Measurements from ENCODE around the gene TUBB6. TPM values are rescaled to one million over a fixed set of nuclear protein-coding genes. Genes with fewer than 3 reads are reported as not detected.

Gene TUBB6
- total RNA-seq, 1 donor from 2014 or later = 31.9 TPM

DNA sequence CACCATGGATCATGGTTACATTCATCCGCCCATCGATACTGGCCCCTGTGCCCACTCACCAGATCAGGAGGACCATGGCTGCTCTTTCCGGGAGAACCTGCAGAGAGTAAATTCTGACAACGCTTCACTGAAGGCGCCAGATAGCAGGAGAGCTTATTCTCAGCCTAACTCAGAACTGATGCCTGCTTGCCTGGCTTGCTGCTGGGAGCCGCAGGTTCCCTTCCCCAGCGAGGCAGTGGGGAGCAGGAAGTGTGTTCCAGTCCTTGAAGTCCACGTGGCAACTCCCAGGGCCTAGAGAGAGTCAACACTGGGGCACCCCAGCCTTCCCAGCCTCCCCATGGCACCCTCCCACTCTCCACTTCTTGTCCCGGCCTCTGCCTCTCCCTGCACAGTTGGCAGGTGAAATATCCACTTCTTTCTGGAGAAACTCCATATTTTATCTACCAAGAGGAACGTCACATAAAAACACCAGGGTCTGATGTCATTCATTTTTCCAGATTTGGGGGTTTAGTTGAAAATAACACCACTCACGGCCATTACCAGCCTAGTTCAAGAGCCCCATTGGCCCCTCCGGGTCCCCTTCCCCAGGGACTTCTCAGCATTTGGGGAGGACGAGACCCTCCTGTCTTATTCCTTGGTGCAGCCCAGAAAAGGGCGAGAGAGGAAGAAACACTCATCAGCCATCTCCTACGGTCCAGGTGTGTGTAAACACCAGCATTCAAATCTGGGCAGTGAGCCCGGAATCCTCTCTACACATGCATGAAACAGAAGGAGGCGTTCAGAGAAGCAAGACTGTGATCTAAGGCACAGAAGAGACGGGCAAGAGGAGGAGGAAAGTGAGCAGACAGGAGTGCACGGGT is 3.5 kb upstream of the TUBB6 start:
- intact Hi-C loops (cut with micrococcal nuclease) = loop anchor here (5.0 kb wide), 4 partner anchors 322 to 1308 kb away; partner anchors contain the start of genes IMPA2, PTPN2 and SEH1L
- no peaks in the 10 kb centered on the region for H3K36me3 Mint-ChIP-seq (ENCODE audit: low read depth)
- no peak overlapping the region for H3K4me3 Mint-ChIP-seq
- peaks cover 18% of the 10 kb centered on the region for H3K4me1 Mint-ChIP-seq
- TF ChIP-seq, protein P1, sequence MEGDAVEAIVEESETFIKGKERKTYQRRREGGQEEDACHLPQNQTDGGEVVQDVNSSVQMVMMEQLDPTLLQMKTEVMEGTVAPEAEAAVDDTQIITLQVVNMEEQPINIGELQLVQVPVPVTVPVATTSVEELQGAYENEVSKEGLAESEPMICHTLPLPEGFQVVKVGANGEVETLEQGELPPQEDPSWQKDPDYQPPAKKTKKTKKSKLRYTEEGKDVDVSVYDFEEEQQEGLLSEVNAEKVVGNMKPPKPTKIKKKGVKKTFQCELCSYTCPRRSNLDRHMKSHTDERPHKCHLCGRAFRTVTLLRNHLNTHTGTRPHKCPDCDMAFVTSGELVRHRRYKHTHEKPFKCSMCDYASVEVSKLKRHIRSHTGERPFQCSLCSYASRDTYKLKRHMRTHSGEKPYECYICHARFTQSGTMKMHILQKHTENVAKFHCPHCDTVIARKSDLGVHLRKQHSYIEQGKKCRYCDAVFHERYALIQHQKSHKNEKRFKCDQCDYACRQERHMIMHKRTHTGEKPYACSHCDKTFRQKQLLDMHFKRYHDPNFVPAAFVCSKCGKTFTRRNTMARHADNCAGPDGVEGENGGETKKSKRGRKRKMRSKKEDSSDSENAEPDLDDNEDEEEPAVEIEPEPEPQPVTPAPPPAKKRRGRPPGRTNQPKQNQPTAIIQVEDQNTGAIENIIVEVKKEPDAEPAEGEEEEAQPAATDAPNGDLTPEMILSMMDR (IDR thresholded peaks at IDR 0.05) = no peak
- ATAC-seq (ENCODE audit: low read depth) = no peak
- ChIA-PET CTCF (no interaction called here), POLR2A (no interaction called here)
- H3K27me3 Mint-ChIP-seq = peaks cover 20% of the 10 kb centered on the region
- DNase-seq = no peak
- H3K9me3 Mint-ChIP-seq = no peaks in the 10 kb centered on the region
- H3K27ac Mint-ChIP-seq = no peak overlapping the region

DNA sequence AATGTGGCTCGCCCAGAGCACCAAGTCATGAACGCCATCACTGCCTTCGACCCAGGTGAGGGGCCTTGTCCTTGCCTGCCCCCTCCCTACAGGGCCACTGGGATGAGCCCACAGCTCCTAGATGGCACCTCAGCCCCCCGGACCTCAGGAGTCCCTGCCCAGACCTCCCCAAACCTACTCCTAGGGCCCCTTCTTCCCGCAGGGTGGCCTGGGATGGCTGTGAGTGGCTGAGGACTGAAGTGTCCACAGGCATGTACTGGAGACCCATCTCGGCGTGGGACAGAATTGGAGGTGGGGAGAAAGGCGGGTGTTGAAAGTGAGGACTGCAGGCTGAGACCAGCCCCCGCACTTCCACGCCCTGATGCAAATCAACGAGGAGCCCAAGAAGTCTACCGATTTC is 2.8 kb upstream of the TUBB6 start:
- ChIA-PET POLR2A (no interaction called here), CTCF (no interaction called here)
- H3K4me3 Mint-ChIP-seq = no peak overlapping the region
- no peak for ATAC-seq (ENCODE audit: low read depth)
- H3K27ac Mint-ChIP-seq = no peak overlapping the region
- no peak for DNase-seq
- H3K9me3 Mint-ChIP-seq = no peaks in the 10 kb centered on the region
- no peaks in the 10 kb centered on the region for H3K36me3 Mint-ChIP-seq (ENCODE audit: low read depth)
- peaks cover 21% of the 10 kb centered on the region for H3K4me1 Mint-ChIP-seq
- peaks cover 20% of the 10 kb centered on the region for H3K27me3 Mint-ChIP-seq
- TF ChIP-seq, protein P1 (IDR thresholded peaks at IDR 0.05) = no peak
- intact Hi-C loops (cut with micrococcal nuclease) = loop anchor here (5.0 kb wide), 4 partner anchors 323 to 1307 kb away; partner anchors contain the start of genes IMPA2, PTPN2 and SEH1L

DNA sequence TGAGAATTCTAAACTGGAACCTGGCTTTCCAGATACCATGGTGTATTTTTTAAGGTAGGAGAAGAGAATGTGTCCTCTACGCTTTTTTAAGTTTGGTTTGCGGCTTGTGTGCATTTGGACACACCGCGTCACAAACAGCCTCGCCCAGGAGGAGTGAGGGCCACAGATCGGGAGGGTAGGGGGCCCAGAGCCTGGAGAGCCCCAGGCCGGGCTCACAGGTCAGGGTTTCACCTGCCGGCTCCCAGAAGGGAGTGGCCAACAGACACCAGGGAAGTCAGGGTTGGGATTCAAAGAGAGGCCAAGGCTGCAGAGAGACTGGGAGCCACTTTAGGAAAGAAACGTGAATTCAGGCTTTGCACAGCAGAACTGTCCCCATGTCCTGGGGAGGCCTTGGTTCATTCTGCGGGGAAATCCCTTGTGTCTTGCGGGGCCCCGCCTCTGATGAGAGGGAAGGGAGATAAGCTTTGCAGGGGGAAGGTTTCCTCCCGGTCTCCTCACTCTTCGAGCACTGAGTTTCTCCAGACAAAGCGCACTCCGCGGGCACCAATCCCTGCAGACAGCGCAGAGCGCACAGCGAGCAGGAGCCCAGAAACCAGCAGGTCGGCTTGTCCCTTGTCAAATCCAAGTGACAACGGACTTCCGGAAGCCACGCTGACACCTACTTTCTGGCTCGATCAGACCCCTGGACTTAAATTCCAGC is 2.0 kb upstream of the TUBB6 start:
- H3K4me3 Mint-ChIP-seq = peak overlapping the region; percentile 89
- peaks cover 3% of the 10 kb centered on the region for H3K36me3 Mint-ChIP-seq (ENCODE audit: low read depth)
- intact Hi-C loops (cut with micrococcal nuclease) = loop anchor here (5.0 kb wide), 4 partner anchors 324 to 1306 kb away; partner anchors contain the start of genes IMPA2, PTPN2 and SEH1L
- CTCF ChIA-PET = no interaction called here
- TF ChIP-seq, protein P1 (IDR thresholded peaks at IDR 0.05) = no peak
- H3K4me1 Mint-ChIP-seq = peaks cover 26% of the 10 kb centered on the region
- no peak overlapping the region for H3K27ac Mint-ChIP-seq
- peaks cover 20% of the 10 kb centered on the region for H3K27me3 Mint-ChIP-seq
- DNase-seq = no peak
- POLR2A ChIA-PET = no interaction called here
- H3K9me3 Mint-ChIP-seq = no peaks in the 10 kb centered on the region
- no peak for ATAC-seq (ENCODE audit: low read depth)

DNA sequence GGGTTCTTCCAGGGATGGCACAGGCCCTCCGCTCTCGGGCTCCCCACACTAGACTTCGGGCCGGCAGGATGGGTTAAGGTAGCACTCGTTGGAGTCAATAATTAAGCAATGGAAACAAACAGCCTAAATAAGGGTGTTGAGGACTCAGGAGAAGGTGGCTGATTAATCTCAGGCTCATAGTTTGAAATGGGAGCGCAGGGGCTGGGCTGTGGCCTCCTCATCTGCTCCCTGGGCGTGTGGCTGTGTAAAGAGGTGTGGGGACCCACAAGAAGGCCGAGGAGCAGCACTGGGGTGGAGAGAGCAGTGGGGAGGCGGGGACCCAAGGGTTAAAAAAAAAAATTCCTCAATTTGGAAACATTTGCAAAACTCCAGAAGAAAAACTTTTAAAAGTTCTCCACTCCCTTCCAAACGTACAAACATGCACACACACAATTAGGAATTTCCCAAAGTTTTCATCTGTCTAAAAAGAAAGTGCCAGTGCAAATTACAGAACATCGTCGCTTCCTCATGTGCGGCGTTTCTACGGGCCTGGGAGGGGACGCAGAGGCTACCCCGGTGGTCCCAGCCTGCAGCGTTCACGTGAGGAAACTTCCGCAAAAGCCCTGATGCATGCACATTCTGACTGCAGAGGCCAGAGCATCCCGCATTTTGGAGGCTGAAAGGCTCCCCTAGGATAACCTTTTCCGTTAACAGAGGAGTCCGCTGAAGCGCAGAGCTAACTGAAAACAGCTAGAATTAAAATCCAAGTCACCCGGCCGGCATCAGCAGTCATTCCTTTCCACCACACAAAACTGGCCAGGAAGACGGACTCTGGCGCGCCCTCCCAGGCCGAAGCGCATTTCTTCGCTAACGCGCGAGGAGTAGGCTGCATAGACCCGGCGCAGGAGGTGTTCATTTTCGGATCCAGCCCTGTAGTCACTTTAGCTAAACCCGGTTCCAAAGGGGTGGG is 1.0 kb upstream of the TUBB6 start:
- peak overlapping the region; percentile 73 for H3K27ac Mint-ChIP-seq
- ATAC-seq (ENCODE audit: low read depth) (peak; percentile 14), DNase-seq (peak; percentile 39)
- H3K4me1 Mint-ChIP-seq = peaks cover 26% of the 10 kb centered on the region
- H3K36me3 Mint-ChIP-seq (ENCODE audit: low read depth) = peaks cover 8% of the 10 kb centered on the region
- POLR2A ChIA-PET = interaction anchor here (0.7 to 1.0 kb wide), 7 partner anchors 9 to 111 kb away, joined by 3 to 12 read pairs (median 4); partner anchors contain the start of gene AFG3L2
- CTCF ChIA-PET = no interaction called here
- peaks cover 20% of the 10 kb centered on the region for H3K27me3 Mint-ChIP-seq
- peaks cover 2% of the 10 kb centered on the region for H3K9me3 Mint-ChIP-seq
- TF ChIP-seq, protein P1 (IDR thresholded peaks at IDR 0.05) = no peak
- intact Hi-C loops (cut with micrococcal nuclease) = loop anchor here (1.0 to 5.0 kb wide), 5 partner anchors 8 to 1305 kb away; partner anchors contain the start of genes IMPA2, PTPN2 and SEH1L
- peak overlapping the region; percentile 89 for H3K4me3 Mint-ChIP-seq

Measured in activated B cell treated with CpG ODN at 0.5 μM for 24 hours (primary cell).